Lower lobe of right lung (tissue), 2 donors: ENCODE data around the gene PLCL1. TPM values are rescaled to one million over a fixed set of nuclear protein-coding genes. Genes with fewer than 3 reads are reported as not detected.

Source experiments
- ATAC-seq, 2 donors: fragments of 200-7000 bp; cut with Tn5 transposase; one replicate each; pipeline ENCODE4 v1.9.1; 2020 to 2022; ENCODE audit warnings: mild to moderate bottlenecking in 2 of 2, moderate library complexity in 2 of 2
- DNase-seq: peaks from one replicate; pipeline ENCODE4 v3.0.0-alpha.2; 2020
- H3K27ac ChIP-seq: fragments of 200-600 bp; one replicate; pipeline ENCODE4 v1.8.0; 2022
- H3K27me3 ChIP-seq: fragments of 200-600 bp; one replicate; pipeline ENCODE4 v1.8.0; 2022; ENCODE audit warnings: low read depth
- H3K36me3 ChIP-seq: fragments of 200-600 bp; one replicate; pipeline ENCODE4 v1.8.0; 2022; ENCODE audit warnings: mild to moderate bottlenecking
- H3K4me1 ChIP-seq: fragments of 200-600 bp; one replicate; pipeline ENCODE4 v1.8.0; 2022
- H3K4me3 ChIP-seq: fragments of 200-600 bp; one replicate; pipeline ENCODE4 v1.8.0; 2022; ENCODE audit warnings: mild to moderate bottlenecking
- H3K9me3 ChIP-seq: fragments of 200-600 bp; one replicate; pipeline ENCODE4 v1.8.0; 2022
- CTCF ChIP-seq: fragments of 200-600 bp; IDR thresholded peaks from one replicate; pipeline ENCODE4 v1.8.0; 2022; ENCODE audit warnings: antibody characterized with exemption, mild to moderate bottlenecking
- intact Hi-C: fragments of 100-400 bp; cut with DNase I; formaldehyde crosslinking; loops from one replicate; pipeline ENCODE4 v1.11.0; 2022
- total RNA-seq: library from RNA; stranded (reverse); fragmentation: NEBNext Ultra II Directional; extraction: Animal tissue kit (Norgen Biotek cat#: 25700); gene quantifications from one replicate; pipeline ENCODE4 v1.2.1, GENCODE V29; 2021
- donor health status: DM: no; HTN: yes; CAD: no; lungs with severe emphysema.

PLCL1 gene
- total RNA-seq, 1 donor from 2014 or later: 6.3 TPM

DNA sequence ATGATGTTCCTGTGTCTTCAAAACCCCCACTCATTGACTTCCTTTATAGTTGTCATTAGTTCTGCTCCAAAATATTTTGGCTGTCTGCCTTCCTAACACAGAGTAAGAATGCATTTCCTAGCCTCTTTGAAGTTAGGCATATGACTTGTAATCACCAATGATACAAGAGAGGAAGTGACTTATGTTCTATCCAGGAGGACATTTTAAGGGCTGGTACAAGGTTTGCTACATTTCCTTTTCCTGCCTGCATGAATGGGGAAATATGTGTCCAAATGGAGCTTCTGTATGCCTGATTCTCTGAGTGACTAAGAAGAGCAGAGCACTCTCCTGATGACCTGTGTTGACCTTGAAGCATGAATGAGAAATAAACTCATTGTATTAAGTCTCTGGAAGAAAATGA, 115.1 kb downstream of the PLCL1 start:
- DNase-seq (no peak), ATAC-seq (no peak)
- H3K27me3 ChIP-seq: no peaks in the 10 kb centered on the region
- no peaks in the 10 kb centered on the region for H3K36me3 ChIP-seq
- no peak overlapping the region for H3K4me3 ChIP-seq
- H3K27ac ChIP-seq: no peak overlapping the region
- H3K9me3 ChIP-seq: no peaks in the 10 kb centered on the region
- H3K4me1 ChIP-seq: no peaks in the 10 kb centered on the region
- no peak for TF ChIP-seq CTCF
- intact Hi-C loops: no loop called here

DNA sequence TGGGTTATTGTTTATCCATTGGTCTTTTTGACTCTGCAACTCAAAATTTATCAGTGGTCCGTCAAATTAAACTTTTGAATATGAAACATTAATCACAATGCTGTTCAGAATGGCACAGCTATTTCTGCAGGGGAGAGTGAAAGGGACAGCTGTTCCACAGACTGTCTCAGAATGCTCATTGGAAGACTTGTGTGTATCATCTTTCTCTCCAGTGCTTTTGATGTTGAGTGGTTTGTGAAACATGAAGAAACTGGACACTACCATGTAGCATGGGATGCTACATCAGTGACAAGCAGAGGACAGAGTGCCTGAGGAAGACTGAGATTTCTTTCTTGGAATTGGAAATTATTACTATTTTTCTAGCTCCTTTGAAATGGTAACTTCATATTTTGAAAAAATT, 115.7 kb downstream of the PLCL1 start:
- intact Hi-C loops: no loop called here
- no peaks in the 10 kb centered on the region for H3K36me3 ChIP-seq

GRCh38 chr2:197920592-197921201, 116.3 kb downstream of the PLCL1 start:
- H3K9me3 ChIP-seq: no peaks in the 10 kb centered on the region
- no peak for DNase-seq
- intact Hi-C loops: no loop called here

More for the DNA sequence above, 115.7 kb downstream of the PLCL1 start:
- no peaks in the 10 kb centered on the region for H3K9me3 ChIP-seq
- H3K4me1 ChIP-seq: no peaks in the 10 kb centered on the region
- no peak for TF ChIP-seq CTCF
- H3K4me3 ChIP-seq: no peak overlapping the region
- H3K27me3 ChIP-seq: no peaks in the 10 kb centered on the region
- DNase-seq (no peak), ATAC-seq (no peak)
- no peak overlapping the region for H3K27ac ChIP-seq

GRCh38 chr2:197924483-197924882, 120.1 kb downstream of the PLCL1 start:
- Histone ChIP-seq H3K4me1 (peaks cover 6% of the 10 kb centered on the region), H3K27me3 (no peaks in the 10 kb centered on the region), H3K4me3 (no peak overlapping the region), H3K9me3 (no peaks in the 10 kb centered on the region), H3K36me3 (no peaks in the 10 kb centered on the region), H3K27ac (no peak overlapping the region)
- TF ChIP-seq CTCF: no peak
- DNase-seq (no peak), ATAC-seq (no peak)
- intact Hi-C loops: no loop called here

More at GRCh38 chr2:197920592-197921201, 116.3 kb downstream of the PLCL1 start:
- no peak for ATAC-seq
- Histone ChIP-seq H3K36me3 (no peaks in the 10 kb centered on the region), H3K27me3 (no peaks in the 10 kb centered on the region), H3K27ac (no peak overlapping the region), H3K4me1 (no peaks in the 10 kb centered on the region), H3K4me3 (no peak overlapping the region)
- TF ChIP-seq CTCF: no peak

GRCh38 chr2:197925204-197925603, 120.8 kb downstream of the PLCL1 start:
- Histone ChIP-seq H3K36me3 (no peaks in the 10 kb centered on the region), H3K27ac (no peak overlapping the region), H3K4me1 (peaks cover 8% of the 10 kb centered on the region), H3K9me3 (no peaks in the 10 kb centered on the region), H3K4me3 (no peak overlapping the region), H3K27me3 (no peaks in the 10 kb centered on the region)
- intact Hi-C loops: no loop called here
- ATAC-seq (no peak), DNase-seq (no peak)
- no peak for TF ChIP-seq CTCF

GRCh38 chr2:197925976-197926375, 121.6 kb downstream of the PLCL1 start:
- intact Hi-C loops: no loop called here
- ATAC-seq (no peak), DNase-seq (no peak)
- no peak for TF ChIP-seq CTCF
- Histone ChIP-seq H3K9me3 (no peaks in the 10 kb centered on the region), H3K27me3 (no peaks in the 10 kb centered on the region), H3K4me1 (peaks cover 8% of the 10 kb centered on the region), H3K4me3 (no peak overlapping the region), H3K27ac (no peak overlapping the region), H3K36me3 (no peaks in the 10 kb centered on the region)
